PC-3 (cell line): Measurements from ENCODE around the gene DNAJC22. TPM values are rescaled to one million over a fixed set of nuclear protein-coding genes. Genes with fewer than 3 reads are reported as not detected.

Experiments
- ATAC-seq: fragments of 200-7000 bp; cut with Tn5 transposase; 2 replicates; pipeline ENCODE4 v1.9.1; 2020; ENCODE audit warnings: mild to moderate bottlenecking, moderate library complexity
- BruUV-seq: library from RNA; stranded (reverse); fragments of 400-500 nt; replicated peaks from 2 replicates; lab custom pipeline; 2021; lab: Mats Ljungman, UMichigan
- CTCF ChIA-PET: fragments of 300-600 bp; sonication (Branson Sonifier 250); formaldehyde crosslinking; loops from one replicate; lab custom pipeline; 2022; ENCODE audit warnings: antibody characterized with exemption; lab: Charles Lee
- POLR2A ChIA-PET: fragments of 300-600 bp; sonication (Branson Sonifier 250); formaldehyde crosslinking; loops from one replicate; lab custom pipeline; 2022; ENCODE audit warnings: antibody characterized with exemption; ENCODE audit not compliant: unreplicated experiment; lab: Charles Lee
- DNase-seq: peaks from one replicate; pipeline ENCODE4 v3.0.0-alpha.2; 2015
- H2AFZ ChIP-seq: fragments of 300-600 bp; sonication (generic); 2 replicates; pipeline ENCODE4 v1.6.0; 2016; ENCODE audit warnings: antibody characterized with exemption, low read length
- H3F3A ChIP-seq: fragments of 300-600 bp; sonication (generic); one replicate; pipeline ENCODE4 v1.6.0; 2017; ENCODE audit warnings: antibody characterized with exemption, low read length, control low read depth, mild to moderate bottlenecking; ENCODE audit not compliant: unreplicated experiment
- H3K27ac ChIP-seq: fragments of 300-600 bp; sonication (generic); 2 replicates; pipeline ENCODE4 v1.5.1; 2016; ENCODE audit warnings: mild to moderate bottlenecking, low read length
- H3K27me3 ChIP-seq: fragments of 300-600 bp; sonication (generic); 2 replicates; pipeline ENCODE4 v1.6.1; 2016; ENCODE audit warnings: low read length, mixed read lengths
- H3K36me3 ChIP-seq: fragments of 300-600 bp; sonication (generic); 2 replicates; pipeline ENCODE4 v1.6.1; 2016; ENCODE audit warnings: low read depth, mixed run types, low read length, mixed read lengths
- H3K4me1 ChIP-seq: fragments of 300-600 bp; sonication (generic); 2 replicates; pipeline ENCODE4 v1.5.1; 2016; ENCODE audit warnings: low read length; ENCODE audit not compliant: insufficient read depth
- H3K4me2 ChIP-seq: fragments of 300-600 bp; sonication (generic); 2 replicates; pipeline ENCODE4 v1.6.0; 2016; ENCODE audit warnings: low read length
- H3K4me3 ChIP-seq: fragments of 300-600 bp; sonication (generic); 2 replicates; pipeline ENCODE4 v1.5.1; 2016; ENCODE audit warnings: mild to moderate bottlenecking, low read length, mixed read lengths
- H3K79me2 ChIP-seq: fragments of 300-600 bp; sonication (generic); 2 replicates; pipeline ENCODE4 v1.6.1; 2017; ENCODE audit warnings: low read length, mixed read lengths
- H3K9ac ChIP-seq: fragments of 300-600 bp; sonication (generic); 2 replicates; pipeline ENCODE4 v1.6.0; 2016; ENCODE audit warnings: mild to moderate bottlenecking, low read length
- H3K9me2 ChIP-seq: fragments of 300-600 bp; sonication (generic); replicated peaks from 2 replicates; pipeline ENCODE4 v1.6.1; 2016; ENCODE audit warnings: mixed run types, low read length, mixed read lengths
- H3K9me3 ChIP-seq: fragments of 300-600 bp; sonication (generic); 2 replicates; pipeline ENCODE4 v1.6.1; 2016; ENCODE audit warnings: low read length, mixed read lengths
- H4K20me1 ChIP-seq: fragments of 300-600 bp; sonication (generic); 2 replicates; pipeline ENCODE4 v1.6.1; 2016; ENCODE audit warnings: low read length, mixed read lengths
- CTCF ChIP-seq: fragments of 300-600 bp; sonication (generic); conservative IDR thresholded peaks from 2 replicates; pipeline ENCODE4 v1.5.1; 2017; ENCODE audit warnings: antibody characterized with exemption, low read depth, mild to moderate bottlenecking, low read length
- EZH2 ChIP-seq: fragments of 300-600 bp; sonication (generic); IDR thresholded peaks from one replicate; pipeline ENCODE4 v1.6.1; 2017; ENCODE audit warnings: antibody characterized with exemption, mild to moderate bottlenecking, low read length; ENCODE audit not compliant: unreplicated experiment
- EZH2phosphoT487 ChIP-seq: fragments of 300-600 bp; sonication (generic); IDR thresholded peaks from 2 replicates; pipeline ENCODE4 v1.6.1; 2018; ENCODE audit warnings: mild to moderate bottlenecking, antibody characterized with exemption, low read length, borderline replicate concordance
- intact Hi-C: fragments of 100-400 bp; cut with micrococcal nuclease; formaldehyde crosslinking; loops from 2 replicates; pipeline ENCODE4 v1.9.0; 2023
- total RNA-seq: library from RNA; depleted of rRNA; stranded (reverse); fragments of >200 nt; gene quantifications from 2 replicates; pipeline ENCODE4 v1.2.3, GENCODE V29; 2014

DNAJC22 gene
- total RNA-seq, 1 experiment from 2014 or later = 12.9 TPM

- H3K79me2 ChIP-seq = 0 out of 2 replicates have a peak, but pooled peaks cover 4% of the 10 kb centered on the region
- no peak overlapping the region for H2AFZ ChIP-seq
- no peak overlapping the region for H3K4me2 ChIP-seq
- no peak for TF ChIP-seq EZH2
- TF ChIP-seq CTCF = no peak
- no peak for TF ChIP-seq EZH2phosphoT487
- no peak overlapping the region for H3K9ac ChIP-seq
- H4K20me1 ChIP-seq = no peaks in the 10 kb centered on the region
- ChIA-PET POLR2A (interaction anchor here (0.6 to 1.0 kb wide), 2 partner anchors 8 to 48 kb away, joined by 3 to 5 read pairs; partner anchors contain the start of gene TROAP), CTCF (interaction anchor here (0.6 to 2.0 kb wide), 12 partner anchors 8 to 250 kb away, joined by 3 to 23 read pairs (median 8); partner anchors contain the start of genes DNAJC22, SPATS2 and TROAP)
- H3K27me3 ChIP-seq = no peaks in the 10 kb centered on the region
- H3K27ac ChIP-seq = no peak overlapping the region
- H3K9me2 ChIP-seq = no peaks in the 10 kb centered on the region
- intact Hi-C loops = loop anchor here (1.0 kb wide), 2 partner anchors 183 to 222 kb away; no protein-coding TSS in a partner anchor
- no peak overlapping the region for H3K4me3 ChIP-seq
- ATAC-seq = no peak; the same call in 1 of the 2 replicates
- no peaks in the 10 kb centered on the region for H3K9me3 ChIP-seq
- BruUV-seq = no TSS peak
- H3F3A ChIP-seq = no peaks in the 10 kb centered on the region
- H3K36me3 ChIP-seq = peaks cover 22% of the 10 kb centered on the region
- H3K4me1 ChIP-seq = no peaks in the 10 kb centered on the region
- no peak for DNase-seq
These were observed 15.9 kb upstream of the DNAJC22 start for GRCh38 chr12:49330631-49331379.

GRCh38 chr12:49331380-49332222 lies 15.1 kb upstream of the DNAJC22 start:
- Histone ChIP-seq H3K9me3 (no peaks in the 10 kb centered on the region), H3K79me2 (no peaks in the 10 kb centered on the region), H3K4me1 (no peaks in the 10 kb centered on the region), H3K4me2 (no peak overlapping the region), H3K27ac (no peak overlapping the region), H3K9me2 (no peaks in the 10 kb centered on the region), H4K20me1 (no peaks in the 10 kb centered on the region), H2AFZ (no peak overlapping the region), H3K4me3 (no peak overlapping the region), H3K36me3 (peaks cover 14% of the 10 kb centered on the region), H3F3A (no peaks in the 10 kb centered on the region), H3K27me3 (no peaks in the 10 kb centered on the region), H3K9ac (no peak overlapping the region)
- CTCF ChIA-PET = interaction anchor here (0.6 to 2.0 kb wide), 14 partner anchors 9 to 284 kb away, joined by 3 to 23 read pairs (median 7); partner anchors contain the start of genes DNAJC22, SPATS2 and TROAP
- intact Hi-C loops = loop anchor here (1.0 kb wide), 2 partner anchors 183 to 222 kb away; no protein-coding TSS in a partner anchor
- POLR2A ChIA-PET = interaction anchor here (0.6 to 1.0 kb wide), 2 partner anchors 9 to 49 kb away, joined by 3 to 5 read pairs; partner anchors contain the start of gene TROAP
- BruUV-seq = no TSS peak
- ATAC-seq = peak; percentile 90
- peak; percentile 66 for DNase-seq
- TF ChIP-seq CTCF (peak; percentile 88), EZH2 (no peak)
